Gastrocnemius medialis (tissue), 4 donors: ENCODE results near the gene HTRA3.

Source experiments
- POLR2A ChIP-seq, 2 donors: fragments of 450-650 bp; IDR thresholded peaks; one replicate each; pipeline ENCODE4 v1.6.1; 2017; ENCODE audit warnings: antibody characterized with exemption in 2 of 2, mild to moderate bottlenecking in 2 of 2, moderate library complexity in 2 of 2
- TF ChIP-seq, protein P1 (sequence below), 5 experiments: fragments of 450-650 bp in 3 of 5; fragments of 200-600 bp in 2 of 5; sonication (generic) in 2 of 5; IDR thresholded peaks in 4 of 5; conservative IDR thresholded peaks in 1 of 5; 1 replicate in 4 of 5; 2 replicates in 1 of 5; pipeline ENCODE4 v1.5.1; 2016 to 2019; ENCODE audit warnings: antibody characterized with exemption in 5 of 5, mild to moderate bottlenecking in 3 of 5, moderate library complexity in 3 of 5

DNA sequence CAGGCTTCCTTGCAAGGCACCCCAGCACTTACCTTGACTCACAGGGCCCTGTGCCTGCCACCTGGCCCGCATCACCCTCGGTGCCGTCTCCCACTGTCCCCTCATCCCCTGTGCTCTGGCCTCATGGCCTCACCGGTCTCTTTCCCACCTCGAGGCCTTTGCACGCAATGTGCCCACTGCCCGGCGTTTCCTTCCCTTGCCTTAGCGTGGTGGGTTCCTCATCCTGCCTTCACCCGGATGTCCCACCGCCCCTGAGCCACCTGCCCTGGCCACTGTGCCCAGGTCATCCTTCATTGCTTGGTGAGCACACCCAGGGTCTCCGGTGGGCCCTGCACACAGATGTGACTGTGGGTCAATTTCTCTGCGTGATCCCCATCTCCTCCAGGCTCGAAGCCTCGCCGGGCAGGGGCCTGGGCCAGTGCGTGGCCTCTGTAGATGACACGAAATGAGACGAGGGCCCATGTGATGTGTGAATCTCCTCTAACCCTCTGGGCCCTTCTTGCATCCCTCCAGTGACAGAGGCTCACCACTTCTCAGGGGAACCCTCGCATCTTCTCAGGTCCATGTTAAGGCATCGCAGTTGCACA lies 4.6 kb downstream of the HTRA3 start:
- TF ChIP-seq, protein P1, sequence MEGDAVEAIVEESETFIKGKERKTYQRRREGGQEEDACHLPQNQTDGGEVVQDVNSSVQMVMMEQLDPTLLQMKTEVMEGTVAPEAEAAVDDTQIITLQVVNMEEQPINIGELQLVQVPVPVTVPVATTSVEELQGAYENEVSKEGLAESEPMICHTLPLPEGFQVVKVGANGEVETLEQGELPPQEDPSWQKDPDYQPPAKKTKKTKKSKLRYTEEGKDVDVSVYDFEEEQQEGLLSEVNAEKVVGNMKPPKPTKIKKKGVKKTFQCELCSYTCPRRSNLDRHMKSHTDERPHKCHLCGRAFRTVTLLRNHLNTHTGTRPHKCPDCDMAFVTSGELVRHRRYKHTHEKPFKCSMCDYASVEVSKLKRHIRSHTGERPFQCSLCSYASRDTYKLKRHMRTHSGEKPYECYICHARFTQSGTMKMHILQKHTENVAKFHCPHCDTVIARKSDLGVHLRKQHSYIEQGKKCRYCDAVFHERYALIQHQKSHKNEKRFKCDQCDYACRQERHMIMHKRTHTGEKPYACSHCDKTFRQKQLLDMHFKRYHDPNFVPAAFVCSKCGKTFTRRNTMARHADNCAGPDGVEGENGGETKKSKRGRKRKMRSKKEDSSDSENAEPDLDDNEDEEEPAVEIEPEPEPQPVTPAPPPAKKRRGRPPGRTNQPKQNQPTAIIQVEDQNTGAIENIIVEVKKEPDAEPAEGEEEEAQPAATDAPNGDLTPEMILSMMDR (IDR thresholded peaks at IDR 0.05 in 4 of 5, conservative IDR thresholded peaks at IDR 0.05 in 1 of 5): no peak
- TF ChIP-seq POLR2A (IDR thresholded peaks at IDR 0.05): no peak
